Karpas-422 (cell line): ENCODE measurements around the gene LRRK2. TPM values are rescaled to one million over a fixed set of nuclear protein-coding genes. Genes with fewer than 3 reads are reported as not detected.
"Not testable (repeated sequence)": the region's sequence is repeated elsewhere in the genome, so short reads cannot be mapped to it uniquely, and the experiment has no call there.

ENCODE experiments used
- DNase-seq: peaks from one replicate; pipeline ENCODE4 v3.0.0-alpha.2; 2015
- H2AFZ ChIP-seq: fragments of 200-600 bp; sonication (generic); 2 replicates; pipeline ENCODE4 v1.6.1; 2014; ENCODE audit warnings: antibody characterized with exemption, low read length, mixed read lengths
- H3K27ac ChIP-seq: fragments of 200-600 bp; sonication (generic); 2 replicates; pipeline ENCODE4 v1.5.1; 2014; ENCODE audit warnings: mild to moderate bottlenecking, low read length, moderate library complexity
- H3K27me3 ChIP-seq: fragments of 200-600 bp; sonication (generic); 2 replicates; pipeline ENCODE4 v1.6.1; 2014; ENCODE audit warnings: low read length, mixed read lengths
- H3K36me3 ChIP-seq: fragments of 200-600 bp; sonication (generic); 2 replicates; pipeline ENCODE4 v1.6.1; 2014; ENCODE audit warnings: low read length, mixed read lengths; ENCODE audit not compliant: insufficient read depth
- H3K4me1 ChIP-seq: fragments of 200-600 bp; sonication (generic); 2 replicates; pipeline ENCODE4 v1.6.1; 2014; ENCODE audit warnings: mild to moderate bottlenecking, low read length, mixed read lengths
- H3K4me2 ChIP-seq: fragments of 200-600 bp; sonication (generic); 2 replicates; pipeline ENCODE4 v1.6.1; 2014; ENCODE audit warnings: low read length, low read depth, mild to moderate bottlenecking; ENCODE audit not compliant: poor library complexity, severe bottlenecking
- H3K4me3 ChIP-seq: fragments of 200-600 bp; sonication (generic); 2 replicates; pipeline ENCODE4 v1.5.1; 2014; ENCODE audit warnings: mild to moderate bottlenecking, antibody characterized with exemption, low read length, mixed read lengths
- H3K79me2 ChIP-seq: fragments of 200-600 bp; sonication (generic); 2 replicates; pipeline ENCODE4 v1.6.1; 2014; ENCODE audit warnings: mild to moderate bottlenecking, low read length, mixed read lengths
- H3K9ac ChIP-seq: fragments of 200-600 bp; sonication (generic); 2 replicates; pipeline ENCODE4 v1.6.0; 2014; ENCODE audit warnings: low read length
- H3K9me2 ChIP-seq: fragments of 200-600 bp; sonication (generic), shearing (Covaris generic); replicated peaks from 2 replicates; pipeline ENCODE4 v1.6.0; 2014; ENCODE audit warnings: mild to moderate bottlenecking, low read length, moderate library complexity; ENCODE audit not compliant: insufficient read depth
- H3K9me3 ChIP-seq: fragments of 300-700, 200-600 bp; sonication (generic); 2 replicates; pipeline ENCODE4 v1.6.1; 2014; ENCODE audit warnings: low read length, mixed read lengths
- H4K20me1 ChIP-seq: fragments of 200-600 bp; sonication (generic); 2 replicates; pipeline ENCODE4 v1.6.1; 2014; ENCODE audit warnings: mild to moderate bottlenecking, antibody characterized with exemption, low read length, low read depth; ENCODE audit not compliant: insufficient read depth
- total RNA-seq: library from RNA; depleted of rRNA; stranded (reverse); fragments of >200 nt; shearing (Covaris generic); gene quantifications from 2 replicates; pipeline ENCODE4 v1.2.3, GENCODE V29; 2014; ENCODE audit warnings: low replicate concordance

Gene LRRK2
- total RNA-seq, 1 experiment from 2014 or later: 0.15 TPM

GRCh38 chr12:40248034-40248433 is 23.2 kb downstream of the LRRK2 start:
- H3K4me2 ChIP-seq: no peak overlapping the region
- no peak overlapping the region for H2AFZ ChIP-seq
- no peaks in the 10 kb centered on the region for H3K9me3 ChIP-seq
- no peaks in the 10 kb centered on the region for H3K36me3 ChIP-seq
- no peaks in the 10 kb centered on the region for H3K79me2 ChIP-seq
- no peak overlapping the region for H3K27ac ChIP-seq
- H3K4me3 ChIP-seq: no peak overlapping the region
- no peak for DNase-seq
- H4K20me1 ChIP-seq: no peaks in the 10 kb centered on the region
- no peaks in the 10 kb centered on the region for H3K4me1 ChIP-seq
- no peaks in the 10 kb centered on the region for H3K9me2 ChIP-seq
- no peaks in the 10 kb centered on the region for H3K27me3 ChIP-seq
- H3K9ac ChIP-seq: no peak overlapping the region

- no peak overlapping the region for H3K9ac ChIP-seq
- H3K79me2 ChIP-seq: no peaks in the 10 kb centered on the region
- H3K27ac ChIP-seq: no peak overlapping the region
- no peaks in the 10 kb centered on the region for H3K9me3 ChIP-seq
- H3K9me2 ChIP-seq: no peaks in the 10 kb centered on the region
- no peak overlapping the region for H3K4me2 ChIP-seq
- no peaks in the 10 kb centered on the region for H4K20me1 ChIP-seq
- H3K4me1 ChIP-seq: no peaks in the 10 kb centered on the region
- H3K4me3 ChIP-seq: no peak overlapping the region
- no peak for DNase-seq
- no peaks in the 10 kb centered on the region for H3K36me3 ChIP-seq
- no peaks in the 10 kb centered on the region for H3K27me3 ChIP-seq
- no peak overlapping the region for H2AFZ ChIP-seq
These were observed 23.9 kb downstream of the LRRK2 start for GRCh38 chr12:40248585-40249297.

- H3K4me2 ChIP-seq, H3K79me2 ChIP-seq, H3K36me3 ChIP-seq, DNase-seq, H3K27ac ChIP-seq, H3K27me3 ChIP-seq, H3K9me3 ChIP-seq, H3K4me1 ChIP-seq, H4K20me1 ChIP-seq, H3K9me2 ChIP-seq, H3K4me3 ChIP-seq, H2AFZ ChIP-seq, H3K9ac ChIP-seq: not testable (repeated sequence)
These were observed 25.9 kb downstream of the LRRK2 start for GRCh38 chr12:40250652-40251051.

- Histone ChIP-seq H3K4me3 (no peak overlapping the region), H3K27me3 (no peaks in the 10 kb centered on the region), H3K36me3 (no peaks in the 10 kb centered on the region), H3K9me2 (no peaks in the 10 kb centered on the region), H4K20me1 (no peaks in the 10 kb centered on the region), H3K4me2 (no peak overlapping the region), H3K79me2 (no peaks in the 10 kb centered on the region), H3K9ac (no peak overlapping the region), H3K27ac (no peak overlapping the region), H2AFZ (no peak overlapping the region), H3K4me1 (no peaks in the 10 kb centered on the region), H3K9me3 (no peaks in the 10 kb centered on the region)
- no peak for DNase-seq
These were observed 29.1 kb downstream of the LRRK2 start for GRCh38 chr12:40253936-40254335.

GRCh38 chr12:40254455-40255085 is 29.8 kb downstream of the LRRK2 start:
- Histone ChIP-seq H3K4me1 (no peaks in the 10 kb centered on the region), H3K9me2 (no peaks in the 10 kb centered on the region), H3K36me3 (no peaks in the 10 kb centered on the region), H3K27ac (no peak overlapping the region), H3K9ac (no peak overlapping the region), H4K20me1 (no peaks in the 10 kb centered on the region), H3K4me2 (no peak overlapping the region), H3K9me3 (no peaks in the 10 kb centered on the region), H3K4me3 (no peak overlapping the region), H3K79me2 (no peaks in the 10 kb centered on the region), H2AFZ (no peak overlapping the region), H3K27me3 (no peaks in the 10 kb centered on the region)
- no peak for DNase-seq

- Histone ChIP-seq H3K79me2 (no peaks in the 10 kb centered on the region), H2AFZ (no peak overlapping the region), H3K9me2 (no peaks in the 10 kb centered on the region), H4K20me1 (no peaks in the 10 kb centered on the region), H3K9me3 (no peaks in the 10 kb centered on the region), H3K4me1 (peaks cover 14% of the 10 kb centered on the region), H3K4me3 (no peak overlapping the region), H3K27ac (no peak overlapping the region), H3K36me3 (no peaks in the 10 kb centered on the region), H3K9ac (no peak overlapping the region), H3K27me3 (no peaks in the 10 kb centered on the region), H3K4me2 (no peak overlapping the region)
- DNase-seq: no peak
These were observed 33.6 kb downstream of the LRRK2 start for GRCh38 chr12:40258371-40258770.

GRCh38 chr12:40261937-40262336 is 37.1 kb downstream of the LRRK2 start:
- H3K36me3 ChIP-seq: no peaks in the 10 kb centered on the region
- no peaks in the 10 kb centered on the region for H3K27me3 ChIP-seq
- H2AFZ ChIP-seq: no peak overlapping the region
- no peaks in the 10 kb centered on the region for H3K79me2 ChIP-seq
- H3K4me1 ChIP-seq: peaks cover 14% of the 10 kb centered on the region
- no peak overlapping the region for H3K27ac ChIP-seq
- H3K4me3 ChIP-seq: no peak overlapping the region
- peak; percentile 64 for DNase-seq
- H3K9me3 ChIP-seq: no peaks in the 10 kb centered on the region
- no peak overlapping the region for H3K9ac ChIP-seq
- H3K9me2 ChIP-seq: no peaks in the 10 kb centered on the region
- peak overlapping the region; percentile 28 for H3K4me2 ChIP-seq
- H4K20me1 ChIP-seq: no peaks in the 10 kb centered on the region

GRCh38 chr12:40262657-40263056 is 37.9 kb downstream of the LRRK2 start:
- no peak overlapping the region for H3K9ac ChIP-seq
- no peaks in the 10 kb centered on the region for H3K9me3 ChIP-seq
- H4K20me1 ChIP-seq: no peaks in the 10 kb centered on the region
- no peaks in the 10 kb centered on the region for H3K36me3 ChIP-seq
- H3K9me2 ChIP-seq: no peaks in the 10 kb centered on the region
- no peaks in the 10 kb centered on the region for H3K27me3 ChIP-seq
- no peak overlapping the region for H3K27ac ChIP-seq
- no peak for DNase-seq
- H3K4me3 ChIP-seq: no peak overlapping the region
- H3K4me2 ChIP-seq: no peak overlapping the region
- H2AFZ ChIP-seq: no peak overlapping the region
- H3K79me2 ChIP-seq: no peaks in the 10 kb centered on the region
- peaks cover 14% of the 10 kb centered on the region for H3K4me1 ChIP-seq
